Measurements from ENCODE around the gene ZMYND11.
A peak's percentile ranks its signal among the peaks of the same experiment; 100 is the strongest.

ZMYND11 gene

GRCh38 chr10:132946-133898, 2.0 kb upstream of the ZMYND11 start:
- no peak for TF ChIP-seq CTCF (IDR thresholded peaks at IDR 0.05; ENCODE audit: insufficient read depth, low read length, poor library complexity, severe bottlenecking)
- Histone ChIP-seq H3K27me3 (replicated peaks; ENCODE audit: control insufficient read depth, insufficient read depth, low read length) (no peaks in the 10 kb centered on the region), H3K4me3 (replicated peaks; ENCODE audit: low read depth, low read length) (no peak overlapping the region), H3K36me3 (ENCODE audit: control insufficient read depth, insufficient read depth, low read length) (no peaks in the 10 kb centered on the region)
- DNase-seq (ENCODE audit: extremely low read depth, insufficient read length): no peak

GRCh38 chr10:134247-135131, 766 bp upstream of the ZMYND11 start:
- peak overlapping the region; percentile 85 for H3K4me3 ChIP-seq (replicated peaks; ENCODE audit: low read depth, low read length)
- H3K27me3 ChIP-seq (replicated peaks; ENCODE audit: control insufficient read depth, insufficient read depth, low read length): no peaks in the 10 kb centered on the region
- TF ChIP-seq CTCF (IDR thresholded peaks at IDR 0.05; ENCODE audit: insufficient read depth, low read length, poor library complexity, severe bottlenecking): no peak
- no peaks in the 10 kb centered on the region for H3K36me3 ChIP-seq (ENCODE audit: control insufficient read depth, insufficient read depth, low read length)
- peak; percentile 75 for DNase-seq (ENCODE audit: extremely low read depth, insufficient read length)

DNA sequence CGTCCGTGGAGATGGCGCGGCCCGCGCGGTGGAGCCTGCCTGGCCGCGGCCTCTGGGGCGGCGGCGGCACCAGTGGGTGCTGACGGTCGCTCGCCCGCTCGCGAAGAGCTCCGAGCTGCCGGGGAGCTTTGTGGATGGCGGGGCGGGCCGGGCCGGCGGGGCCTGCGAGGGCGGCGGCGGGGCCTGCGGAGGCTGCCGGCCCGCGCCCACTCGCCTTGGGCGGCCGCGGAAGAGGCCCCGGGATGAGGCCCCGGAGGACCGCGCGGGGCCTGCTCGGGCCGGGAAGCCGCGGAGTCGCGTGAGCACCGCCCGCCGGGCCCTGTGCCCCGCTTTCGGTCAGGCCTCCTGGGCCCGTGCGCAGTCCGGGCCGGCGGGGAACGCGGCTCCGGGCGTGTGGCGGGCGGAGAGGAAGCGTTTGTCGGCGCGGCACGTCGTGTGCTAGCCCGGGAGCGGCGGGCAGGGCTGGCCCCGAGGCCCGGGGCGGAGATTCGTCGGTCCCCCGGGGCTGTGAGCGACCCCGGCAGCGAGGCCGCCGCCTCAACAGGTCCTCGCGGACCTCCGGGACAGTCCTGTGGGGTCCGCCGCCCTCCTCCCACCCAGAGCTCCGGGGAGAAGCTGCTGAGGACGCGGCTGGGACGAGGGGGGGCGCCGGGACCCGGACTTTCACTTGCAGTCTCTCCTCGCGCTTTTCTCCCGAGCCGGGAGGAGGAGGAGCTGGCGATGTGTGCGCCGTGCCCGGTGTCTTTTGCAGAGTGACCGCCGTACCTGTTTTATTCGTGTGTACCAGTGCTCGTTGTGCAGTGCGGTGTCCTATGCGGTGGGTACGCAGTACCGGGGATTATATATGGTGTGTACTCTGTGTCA, 578 bp downstream of the ZMYND11 start:
- no peaks in the 10 kb centered on the region for H3K27me3 ChIP-seq (replicated peaks; ENCODE audit: control insufficient read depth, insufficient read depth, low read length)
- H3K36me3 ChIP-seq (ENCODE audit: control insufficient read depth, insufficient read depth, low read length): no peaks in the 10 kb centered on the region
- TF ChIP-seq CTCF (IDR thresholded peaks at IDR 0.05; ENCODE audit: insufficient read depth, low read length, poor library complexity, severe bottlenecking): no peak
- DNase-seq (ENCODE audit: extremely low read depth, insufficient read length): peak; percentile 77
- H3K4me3 ChIP-seq (replicated peaks; ENCODE audit: low read depth, low read length): peak overlapping the region; percentile 85

GRCh38 chr10:136465-136762, 1.2 kb downstream of the ZMYND11 start:
- Histone ChIP-seq H3K27me3 (replicated peaks; ENCODE audit: control insufficient read depth, insufficient read depth, low read length) (no peaks in the 10 kb centered on the region), H3K36me3 (ENCODE audit: control insufficient read depth, insufficient read depth, low read length) (no peaks in the 10 kb centered on the region), H3K4me3 (replicated peaks; ENCODE audit: low read depth, low read length) (peak overlapping the region; percentile 85)
- no peak for DNase-seq (ENCODE audit: extremely low read depth, insufficient read length)
- TF ChIP-seq CTCF (IDR thresholded peaks at IDR 0.05; ENCODE audit: insufficient read depth, low read length, poor library complexity, severe bottlenecking): no peak

GRCh38 chr10:137031-137430, 1.8 kb downstream of the ZMYND11 start:
- H3K27me3 ChIP-seq (replicated peaks; ENCODE audit: control insufficient read depth, insufficient read depth, low read length): no peaks in the 10 kb centered on the region
- no peaks in the 10 kb centered on the region for H3K36me3 ChIP-seq (ENCODE audit: control insufficient read depth, insufficient read depth, low read length)
- TF ChIP-seq CTCF (IDR thresholded peaks at IDR 0.05; ENCODE audit: insufficient read depth, low read length, poor library complexity, severe bottlenecking): peak; percentile 47
- H3K4me3 ChIP-seq (replicated peaks; ENCODE audit: low read depth, low read length): peak overlapping the region; percentile 85
- DNase-seq (ENCODE audit: extremely low read depth, insufficient read length): peak; percentile 10

All from GM06990 (cell line).